Effector memory CD8-positive, alpha-beta T cell (primary cell): ENCODE measurements around the gene TP53TG5.

Experiments used
- ATAC-seq: fragments of 150-1000 bp; cut with Tn5 transposase; replicated peaks from 2 replicates; pipeline ENCODE4 v1.10.0; 2021; ENCODE audit warnings: mild to moderate bottlenecking, moderate library complexity
- DNase-seq, 3 experiments: peaks; one replicate each; pipeline ENCODE4 v3.0.0; 2021
- H3K27ac Mint-ChIP-seq, 2 donors: one replicate each; pipeline ENCODE4 v1.8.0; 2022; ENCODE audit warnings: mild to moderate bottlenecking in 2 of 2, mixed read lengths in 2 of 2, moderate library complexity in 2 of 2
- H3K27me3 Mint-ChIP-seq, 2 donors: one replicate each; pipeline ENCODE4 v1.8.0; 2022; ENCODE audit warnings: mixed read lengths in 2 of 2
- H3K36me3 Mint-ChIP-seq: one replicate; pipeline ENCODE4 v1.8.0; 2022; ENCODE audit warnings: mild to moderate bottlenecking, moderate library complexity, mixed read lengths; ENCODE audit not compliant: insufficient read depth
- H3K4me1 Mint-ChIP-seq, 2 donors: one replicate each; pipeline ENCODE4 v1.8.0; 2022; ENCODE audit warnings: low read depth in 2 of 2, mixed read lengths in 2 of 2
- H3K4me3 Mint-ChIP-seq, 2 donors: one replicate each; pipeline ENCODE4 v1.8.0; 2022; ENCODE audit warnings: mild to moderate bottlenecking in 2 of 2, mixed read lengths in 2 of 2, moderate library complexity in 2 of 2
- H3K9me3 Mint-ChIP-seq, 2 donors: one replicate each; pipeline ENCODE4 v1.8.0; 2022; ENCODE audit warnings: mixed read lengths in 2 of 2
- total RNA-seq, 9 experiments: gene quantifications; one replicate each; lab custom pipeline; 2026; lab: John Stamatoyannopoulos, UW

Gene TP53TG5
- 0 to 0.38 (median 0.06) reads per million in 9 experiments for total RNA-seq

- DNase-seq (no peak), ATAC-seq (no peak)
- Mint-ChIP-seq H3K27ac (peak within 1 kb of the TSS in 1 of 2 donors; percentile 70), H3K36me3 (peaks cover 18% of the 10 kb centered on the region), H3K4me3 (no peak within 1 kb of the TSS), H3K27me3 (no peaks in the 10 kb centered on the region), H3K9me3 (no peaks in the 10 kb centered on the region), H3K4me1 (peaks cover 0 to 16% of the 10 kb centered on the region in 2 donors)
Observed at GRCh38 chr20:45378191-45378590, at the start of gene TP53TG5. TP53TG5 (minus strand) TSS chr20:45378325; CDS start chr20:45378236, 89 bp downstream.

DNA sequence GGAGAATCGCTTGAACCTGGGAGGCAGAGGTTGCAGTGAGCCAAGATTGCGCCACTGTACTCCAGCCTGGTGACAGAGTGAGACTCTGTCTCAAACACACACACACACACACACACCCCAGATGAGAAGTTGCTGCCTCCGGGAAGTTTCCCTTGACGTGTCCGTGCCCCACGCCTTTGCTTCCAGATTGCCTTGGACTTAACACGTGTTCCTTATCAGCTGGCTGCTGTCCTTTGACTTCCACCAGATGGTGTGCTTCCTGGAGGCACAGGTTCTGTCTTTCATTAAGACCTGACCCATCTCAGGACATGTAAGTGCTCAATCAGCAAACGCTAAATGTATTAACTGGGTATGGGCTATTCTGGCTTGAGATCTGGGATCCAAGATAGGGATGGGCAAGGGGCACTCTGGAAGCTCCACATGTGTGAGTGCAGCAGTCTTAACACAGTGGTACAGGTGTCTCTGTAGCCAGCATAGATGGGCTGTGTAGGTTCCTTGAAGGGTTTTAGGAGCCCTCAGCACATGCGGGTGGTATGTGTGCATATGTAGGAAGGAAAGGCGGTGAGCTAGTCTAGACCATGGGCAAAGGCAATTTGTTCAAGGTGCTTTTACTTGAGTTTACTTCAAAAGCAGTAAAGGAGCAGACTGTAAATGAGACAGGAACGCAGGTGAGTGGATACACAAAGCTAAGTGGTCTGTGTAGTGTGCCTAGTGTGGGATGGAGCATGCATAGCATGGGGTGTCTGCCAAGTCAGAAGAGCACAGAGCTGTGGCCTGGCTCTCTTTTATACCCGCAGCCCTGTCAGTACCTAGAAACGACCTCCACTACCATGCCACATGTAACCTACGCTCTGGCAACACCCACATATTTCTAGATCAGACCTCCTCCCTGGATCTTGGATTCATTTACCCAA is 49.4 kb upstream of the TP53TG5 start:
- Mint-ChIP-seq H3K9me3 (no peaks in the 10 kb centered on the region), H3K36me3 (peaks cover 34% of the 10 kb centered on the region), H3K4me3 (no peak overlapping the region), H3K27ac (no peak overlapping the region), H3K4me1 (peaks cover 0 to 3% of the 10 kb centered on the region in 2 donors), H3K27me3 (no peaks in the 10 kb centered on the region)
- no peak for DNase-seq
- no peak for ATAC-seq

GRCh38 chr20:45426320-45427016 is 48.3 kb upstream of the TP53TG5 start:
- Mint-ChIP-seq H3K36me3 (peaks cover 44% of the 10 kb centered on the region), H3K27ac (peak overlapping the region in 1 of 2 donors; percentile 27), H3K4me1 (peaks cover 0 to 3% of the 10 kb centered on the region in 2 donors), H3K4me3 (no peak overlapping the region), H3K27me3 (no peaks in the 10 kb centered on the region), H3K9me3 (no peaks in the 10 kb centered on the region)
- no peak for DNase-seq
- no peak for ATAC-seq

- DNase-seq = no peak
- Mint-ChIP-seq H3K36me3 (peaks cover 53% of the 10 kb centered on the region), H3K4me3 (no peak overlapping the region), H3K27ac (no peak overlapping the region), H3K4me1 (no peaks in the 10 kb centered on the region), H3K27me3 (no peaks in the 10 kb centered on the region), H3K9me3 (no peaks in the 10 kb centered on the region)
- ATAC-seq = no peak
Observed at GRCh38 chr20:45425561-45425960, 47.4 kb upstream of the TP53TG5 start.

DNA sequence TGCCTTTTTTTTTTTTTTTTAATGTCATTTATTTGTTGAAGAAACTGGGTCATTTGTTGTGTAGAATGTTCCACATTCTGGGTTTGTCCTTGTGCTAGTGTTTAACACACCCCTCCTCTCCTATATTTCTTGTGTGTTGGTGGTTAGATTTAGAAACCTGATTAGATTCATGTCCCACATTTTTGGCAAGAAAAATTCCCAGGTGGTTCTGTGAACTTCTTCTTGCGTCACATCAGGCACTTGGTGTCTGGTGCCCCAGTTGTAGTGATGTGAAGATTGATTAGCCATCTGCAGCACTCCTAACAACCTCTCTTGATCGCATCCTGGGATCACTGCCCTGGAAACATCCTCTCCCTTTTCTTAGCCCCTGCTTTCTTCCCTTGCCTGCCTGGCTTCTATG is 45.6 kb upstream of the TP53TG5 start:
- H3K4me3 Mint-ChIP-seq = no peak overlapping the region
- no peaks in the 10 kb centered on the region for H3K9me3 Mint-ChIP-seq
- peaks cover 8 to 10% of the 10 kb centered on the region in 2 donors for H3K4me1 Mint-ChIP-seq
- H3K27me3 Mint-ChIP-seq = no peaks in the 10 kb centered on the region
- H3K27ac Mint-ChIP-seq = peak overlapping the region in 1 of 2 donors; percentile 71
- H3K36me3 Mint-ChIP-seq = peaks cover 67% of the 10 kb centered on the region
- ATAC-seq (no peak), DNase-seq (no peak)

DNA sequence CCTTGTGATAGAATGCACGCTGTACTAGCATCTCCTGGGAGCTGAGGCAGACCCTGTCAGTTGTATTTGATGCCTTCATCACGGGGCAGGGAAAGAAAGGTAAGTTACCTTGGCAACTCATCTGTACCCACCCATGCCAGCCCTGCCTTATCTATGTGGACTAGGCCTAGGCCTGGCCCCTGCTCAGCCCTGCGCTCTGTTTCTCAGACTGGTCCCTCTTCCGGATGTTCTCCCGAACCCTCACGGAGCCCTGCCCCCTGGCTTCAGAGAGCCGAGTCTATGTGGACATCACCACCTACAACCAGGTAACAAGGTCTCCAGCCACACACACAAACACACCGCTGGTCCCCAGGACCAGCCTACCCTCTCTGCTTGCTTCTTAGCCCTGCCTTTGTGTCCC is 42.0 kb upstream of the TP53TG5 start:
- Mint-ChIP-seq H3K27me3 (no peaks in the 10 kb centered on the region), H3K9me3 (no peaks in the 10 kb centered on the region), H3K4me3 (no peak overlapping the region), H3K36me3 (peaks cover 70% of the 10 kb centered on the region), H3K4me1 (peaks cover 30% of the 10 kb centered on the region in 2 donors), H3K27ac (peak overlapping the region in 1 of 2 donors; percentile 42)
- ATAC-seq = no peak
- DNase-seq = no peak

DNA sequence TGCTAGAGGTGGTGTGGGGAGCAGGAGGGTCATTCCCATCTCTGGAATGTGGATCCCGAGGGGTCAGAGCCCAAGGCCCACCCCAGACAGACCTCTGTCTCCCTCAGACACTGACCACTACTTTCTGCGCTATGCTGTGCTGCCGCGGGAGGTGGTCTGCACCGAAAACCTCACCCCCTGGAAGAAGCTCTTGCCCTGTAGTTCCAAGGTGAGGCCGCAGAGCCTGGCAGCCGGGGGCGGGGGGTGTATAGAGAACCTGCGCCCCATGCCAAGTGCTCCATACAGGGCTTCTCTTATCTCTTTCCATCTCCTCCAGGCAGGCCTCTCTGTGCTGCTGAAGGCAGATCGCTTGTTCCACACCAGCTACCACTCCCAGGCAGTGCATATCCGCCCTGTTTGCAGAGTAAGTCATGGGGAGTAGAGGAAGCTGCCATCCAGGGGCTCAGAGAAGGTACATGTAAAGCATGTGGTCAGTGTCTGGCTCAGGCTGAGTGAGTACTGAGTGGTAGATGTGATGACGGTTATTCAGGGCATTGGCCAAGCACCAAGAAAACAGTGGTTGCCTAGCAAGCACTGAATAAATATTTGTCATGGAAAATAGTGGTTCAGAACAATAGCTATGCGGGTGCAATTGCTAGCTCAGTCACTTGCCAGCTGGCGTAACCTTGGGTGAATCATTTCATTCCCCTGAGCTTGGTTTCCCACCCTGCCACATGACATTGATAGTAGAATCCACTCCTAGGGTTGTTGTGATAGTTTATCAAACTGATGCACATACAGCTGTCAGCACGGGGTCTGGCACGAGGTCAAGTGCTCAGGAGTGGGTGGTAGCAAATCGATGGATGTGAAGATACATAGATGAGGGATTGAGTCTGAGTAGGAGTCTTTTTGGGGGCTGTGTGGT is 41.3 kb upstream of the TP53TG5 start:
- Mint-ChIP-seq H3K9me3 (no peaks in the 10 kb centered on the region), H3K27me3 (no peaks in the 10 kb centered on the region), H3K27ac (peak overlapping the region; percentile 26 to 46), H3K4me1 (peaks cover 31% of the 10 kb centered on the region in 2 donors), H3K4me3 (no peak overlapping the region), H3K36me3 (peaks cover 64% of the 10 kb centered on the region)
- DNase-seq (no peak), ATAC-seq (no peak)

DNA sequence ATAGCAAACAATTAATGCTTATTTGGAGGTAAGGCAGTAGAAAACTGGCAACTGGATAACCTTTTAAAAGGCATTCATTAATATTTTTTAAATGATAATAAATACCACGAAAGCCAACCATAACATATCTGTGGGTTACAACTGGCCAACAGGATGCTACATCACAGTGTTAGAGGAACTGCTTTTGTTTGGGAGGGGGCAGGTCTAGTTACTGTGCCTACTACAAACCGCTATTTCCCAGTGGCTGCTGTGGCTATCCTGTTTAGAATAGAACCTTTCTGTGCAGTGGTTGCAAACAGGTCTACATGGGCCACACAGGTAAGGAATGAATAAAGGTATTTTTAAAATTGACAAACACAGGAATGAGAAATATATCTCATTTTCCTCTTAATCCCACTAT is 38.8 kb upstream of the TP53TG5 start:
- Mint-ChIP-seq H3K4me1 (peaks cover 31 to 34% of the 10 kb centered on the region in 2 donors), H3K4me3 (peak overlapping the region; percentile 94 to 98), H3K36me3 (peaks cover 41% of the 10 kb centered on the region), H3K27ac (peak overlapping the region; percentile 96 to 97), H3K9me3 (no peaks in the 10 kb centered on the region), H3K27me3 (no peaks in the 10 kb centered on the region)
- DNase-seq (no peak), ATAC-seq (no peak)

- Mint-ChIP-seq H3K27ac (peak within 1 kb of the TSS; percentile 96 to 97), H3K4me1 (peaks cover 31 to 34% of the 10 kb centered on the region in 2 donors), H3K4me3 (peak within 1 kb of the TSS; percentile 94 to 98), H3K27me3 (no peaks in the 10 kb centered on the region), H3K36me3 (peaks cover 32% of the 10 kb centered on the region), H3K9me3 (no peaks in the 10 kb centered on the region)
- DNase-seq (peak; percentile 85 to 88 (median 86)), ATAC-seq (peak; percentile 95)
Observed at GRCh38 chr20:45415822-45416637, 37.9 kb upstream of the TP53TG5 start, which contains the start of gene PIGT. PIGT (plus strand) TSS chr20:45416141; CDS start chr20:45416157, 16 bp downstream.

DNA sequence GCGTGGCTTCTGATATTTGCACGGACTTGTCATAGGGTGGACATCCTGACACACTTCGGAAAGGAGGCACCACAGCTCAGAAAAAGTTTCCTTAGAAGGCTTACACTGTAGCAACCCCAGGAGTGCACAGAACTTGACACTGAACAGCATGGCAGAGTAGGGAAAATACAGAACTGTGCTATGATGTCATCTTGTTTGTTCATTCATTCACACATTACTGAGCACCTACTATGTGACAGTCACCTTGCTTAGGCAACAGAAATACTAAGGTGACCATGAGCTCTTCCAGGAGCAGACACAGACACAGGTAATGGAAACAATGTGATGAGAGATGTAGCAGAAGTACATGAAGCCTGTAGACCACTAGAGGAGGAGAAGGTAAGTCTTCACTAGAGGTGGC is 35.4 kb upstream of the TP53TG5 start:
- Mint-ChIP-seq H3K27ac (no peak overlapping the region), H3K9me3 (no peaks in the 10 kb centered on the region), H3K36me3 (peaks cover 16% of the 10 kb centered on the region), H3K27me3 (no peaks in the 10 kb centered on the region), H3K4me1 (peaks cover 21 to 24% of the 10 kb centered on the region in 2 donors), H3K4me3 (no peak overlapping the region)
- DNase-seq = no peak
- ATAC-seq = no peak

GRCh38 chr20:45412653-45413052 is 34.5 kb upstream of the TP53TG5 start:
- H3K36me3 Mint-ChIP-seq = peaks cover 16% of the 10 kb centered on the region
- no peak for DNase-seq
- H3K9me3 Mint-ChIP-seq = no peaks in the 10 kb centered on the region
- no peak overlapping the region for H3K27ac Mint-ChIP-seq
- H3K4me3 Mint-ChIP-seq = no peak overlapping the region
- H3K27me3 Mint-ChIP-seq = no peaks in the 10 kb centered on the region
- H3K4me1 Mint-ChIP-seq = peaks cover 12 to 18% of the 10 kb centered on the region in 2 donors
- no peak for ATAC-seq

GRCh38 chr20:45410887-45411286 is 32.8 kb upstream of the TP53TG5 start:
- Mint-ChIP-seq H3K4me3 (no peak overlapping the region), H3K36me3 (peaks cover 6% of the 10 kb centered on the region), H3K27ac (no peak overlapping the region), H3K27me3 (no peaks in the 10 kb centered on the region), H3K4me1 (peaks cover 7 to 11% of the 10 kb centered on the region in 2 donors), H3K9me3 (no peaks in the 10 kb centered on the region)
- ATAC-seq (no peak), DNase-seq (no peak)
